ENCODE data around the gene PCDH9. TPM values are rescaled to one million over a fixed set of nuclear protein-coding genes. Genes with fewer than 3 reads are reported as not detected.

PCDH9 gene
- total and polyA plus RNA-seq, 2 of the 13 experiments (the other 11 are each of a cell fraction or from before 2014, with no cell fraction given): 0.09 TPM; not detected in 1

DNA sequence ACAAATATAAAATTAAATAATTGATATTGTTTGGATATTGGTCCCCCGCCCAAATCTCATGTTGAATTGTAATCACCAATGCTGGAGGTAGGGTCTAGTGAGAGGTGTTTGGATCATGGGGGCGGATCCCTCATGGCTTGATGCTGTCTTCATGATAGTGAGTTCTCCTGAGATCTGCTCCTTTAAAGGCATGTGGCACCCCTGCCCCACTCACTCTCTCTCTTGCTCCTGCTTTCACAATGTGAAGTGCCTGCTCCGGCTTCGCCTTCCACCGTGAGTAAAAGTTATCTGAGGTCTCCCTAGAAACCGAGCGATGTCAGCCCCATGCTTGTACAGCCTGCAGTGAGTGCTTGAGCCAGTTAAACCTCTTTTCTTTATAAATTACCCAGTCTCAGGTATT, 248.2 kb downstream of the PCDH9 start:
- WGBS (ENCODE audit: low lambda C conversion rate): 18% methylated on average over 4 of the region's 7 CpGs
- Histone ChIP-seq H3K27ac (ENCODE audit: extremely low read length, insufficient read depth, low read length) (no peak overlapping the region), H3K4me3 (replicated peaks in 1 of 3; ENCODE audit: insufficient read depth in 1 of 3, low read depth in 2 of 3, low read length in 3 of 3) (no peak overlapping the region), H3K79me2 (ENCODE audit: insufficient read depth, low read length) (no peaks in the 10 kb centered on the region), H3K9me3 (ENCODE audit: low read length) (no peaks in the 10 kb centered on the region), H3K9ac (ENCODE audit: insufficient read depth, low read depth, low read length) (no peak overlapping the region), H3K27me3 (ENCODE audit: control insufficient read depth in 1 of 2, insufficient read depth in 2 of 2, low read length in 2 of 2) (no peaks in the 10 kb centered on the region), H3K4me1 (ENCODE audit: insufficient read depth, low read length) (no peaks in the 10 kb centered on the region), H3K4me2 (ENCODE audit: low read depth, low read length) (no peak overlapping the region), H2AFZ (ENCODE audit: low read length) (no peak overlapping the region), H3K36me3 (replicated peaks in 1 of 2; ENCODE audit: control insufficient read depth in 1 of 2, insufficient read depth in 2 of 2, low read length in 2 of 2) (no peaks in the 10 kb centered on the region), H4K20me1 (ENCODE audit: insufficient read depth, low read length) (no peaks in the 10 kb centered on the region)
- no peak for FAIRE-seq
- ChIA-PET CTCF (ENCODE audit: low intra/inter-chr PET ratio, low total read pairs) (no interaction called here), POLR2A (no interaction called here)
- intact Hi-C loops (cut with micrococcal nuclease; ENCODE audit: unreplicated experiment) (no loop called here), in situ Hi-C loops (cut with HindIII; ENCODE audit: extremely low pct_ligation_motif_present, low pct_unique_long_range_greater_than_20kb) (no loop called here)
- ATAC-seq: no peak
- TF ChIP-seq ZNF572 (CRISPR knock-in tag; IDR thresholded peaks at IDR 0.05) (no peak), HHEX (CRISPR knock-in tag; IDR thresholded peaks at IDR 0.05) (no peak), ZNF143 (CRISPR knock-in tag; IDR thresholded peaks at IDR 0.05) (no peak), ZNF33A (CRISPR knock-in tag; IDR thresholded peaks at IDR 0.05; ENCODE audit: borderline replicate concordance) (no peak), ZNF337 (CRISPR knock-in tag; IDR thresholded peaks at IDR 0.05; ENCODE audit: borderline replicate concordance, low read depth) (no peak), ZNF703 (CRISPR knock-in tag; IDR thresholded peaks at IDR 0.05; ENCODE audit: borderline replicate concordance) (no peak)
- TF ChIP-seq, protein P1, sequence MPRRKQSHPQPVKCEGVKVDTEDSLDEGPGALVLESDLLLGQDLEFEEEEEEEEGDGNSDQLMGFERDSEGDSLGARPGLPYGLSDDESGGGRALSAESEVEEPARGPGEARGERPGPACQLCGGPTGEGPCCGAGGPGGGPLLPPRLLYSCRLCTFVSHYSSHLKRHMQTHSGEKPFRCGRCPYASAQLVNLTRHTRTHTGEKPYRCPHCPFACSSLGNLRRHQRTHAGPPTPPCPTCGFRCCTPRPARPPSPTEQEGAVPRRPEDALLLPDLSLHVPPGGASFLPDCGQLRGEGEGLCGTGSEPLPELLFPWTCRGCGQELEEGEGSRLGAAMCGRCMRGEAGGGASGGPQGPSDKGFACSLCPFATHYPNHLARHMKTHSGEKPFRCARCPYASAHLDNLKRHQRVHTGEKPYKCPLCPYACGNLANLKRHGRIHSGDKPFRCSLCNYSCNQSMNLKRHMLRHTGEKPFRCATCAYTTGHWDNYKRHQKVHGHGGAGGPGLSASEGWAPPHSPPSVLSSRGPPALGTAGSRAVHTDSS (CRISPR knock-in tag; conservative IDR thresholded peaks at IDR 0.05): no peak
- TF ChIP-seq, protein P2, sequence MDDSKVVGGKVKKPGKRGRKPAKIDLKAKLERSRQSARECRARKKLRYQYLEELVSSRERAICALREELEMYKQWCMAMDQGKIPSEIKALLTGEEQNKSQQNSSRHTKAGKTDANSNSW (CRISPR knock-in tag; IDR thresholded peaks at IDR 0.05; ENCODE audit: borderline replicate concordance): no peak
- no peak for DNase-seq (ENCODE audit: low spot score)
- no TSS peak for BruUV-seq (replicated peaks)
